HEK293 (cell line): Measurements from ENCODE around the gene ATP13A3.

ENCODE experiments used
- CTCF ChIA-PET: fragments of 350-600 bp; formaldehyde crosslinking; extraction: SDS; loops from one replicate; lab custom pipeline; 2021; ENCODE audit warnings: antibody characterized with exemption; lab: Yijun Ruan, JAX
- POLR2A ChIA-PET: fragments of 300-600 bp; formaldehyde crosslinking; extraction: SDS; loops from one replicate; lab custom pipeline; 2020; ENCODE audit warnings: antibody characterized with exemption, inconsistent platforms; lab: Yijun Ruan, JAX
- H3K27ac ChIP-seq: fragments of 200-500 bp; sonication (Bioruptor generic); 2 replicates; pipeline ENCODE4 v1.5.1; 2014; ENCODE audit warnings: low read depth, low read length, control low read depth, inconsistent platforms; ENCODE audit errors: extremely low read depth
- H3K36me3 ChIP-seq, 2 experiments: fragments of 200-500 bp in 1 of 2; sonication (Bioruptor generic) in 1 of 2; 1 replicate in 1 of 2; 2 replicates in 1 of 2; pipeline ENCODE4 v1.5.1; 2014 to 2017; ENCODE audit warnings: inconsistent platforms in 2 of 2, low read length in 2 of 2; ENCODE audit not compliant: control insufficient read depth in 2 of 2, insufficient read depth in 1 of 2
- H3K4me1 ChIP-seq: fragments of 200-500 bp; sonication (Bioruptor generic); 2 replicates; pipeline ENCODE4 v1.5.1; 2014; ENCODE audit warnings: mild to moderate bottlenecking, low read length, inconsistent platforms; ENCODE audit not compliant: control insufficient read depth, insufficient read depth
- H3K4me3 ChIP-seq: 2 replicates; pipeline ENCODE4 v1.5.1; 2011; ENCODE audit warnings: low read depth, mild to moderate bottlenecking, control low read depth, low read length, moderate library complexity
- H3K9me3 ChIP-seq: fragments of 200-500 bp; sonication (Bioruptor generic); 2 replicates; pipeline ENCODE4 v1.5.1; 2014; ENCODE audit warnings: low read depth, low read length, inconsistent platforms; ENCODE audit not compliant: control insufficient read depth, insufficient read depth
- GLI4 ChIP-seq: fragments of 450-650 bp; formaldehyde crosslinking; IDR thresholded peaks from 2 replicates; pipeline ENCODE4 v1.5.1; 2016; ENCODE audit warnings: missing biosample characterization, missing genetic modification characterization
- MEIS1 ChIP-seq: sonication (generic); formaldehyde crosslinking; IDR thresholded peaks from 2 replicates; pipeline ENCODE4 v1.8.1; 2022; ENCODE audit warnings: missing genetic modification reagents, mild to moderate bottlenecking, borderline replicate concordance
- OSR2 ChIP-seq: fragments of 450-650 bp; formaldehyde crosslinking; IDR thresholded peaks from 2 replicates; pipeline ENCODE4 v1.5.1; 2016; ENCODE audit warnings: missing biosample characterization, missing genetic modification characterization
- SALL2 ChIP-seq: fragments of 450-650 bp; formaldehyde crosslinking; IDR thresholded peaks from 2 replicates; pipeline ENCODE4 v1.5.0; 2017; ENCODE audit warnings: missing biosample characterization, mild to moderate bottlenecking, missing genetic modification characterization, borderline replicate concordance
- SP2 ChIP-seq: fragments of 450-650 bp; formaldehyde crosslinking; IDR thresholded peaks from 2 replicates; pipeline ENCODE4 v1.5.1; 2016; ENCODE audit warnings: missing biosample characterization, missing genetic modification characterization
- YY1 ChIP-seq: fragments of 450-650 bp; formaldehyde crosslinking; IDR thresholded peaks from 2 replicates; pipeline ENCODE4 v1.5.1; 2018; ENCODE audit warnings: missing biosample characterization, missing genetic modification characterization
- ZBTB1 ChIP-seq: fragments of 450-650 bp; formaldehyde crosslinking; IDR thresholded peaks from 2 replicates; pipeline ENCODE4 v1.5.1; 2016; ENCODE audit warnings: missing biosample characterization, missing genetic modification characterization
- ZBTB10 ChIP-seq: fragments of 450-650 bp; formaldehyde crosslinking; IDR thresholded peaks from 2 replicates; pipeline ENCODE4 v1.5.1; 2016; ENCODE audit warnings: missing biosample characterization, missing genetic modification characterization
- ZBTB11 ChIP-seq: fragments of 450-650 bp; formaldehyde crosslinking; conservative IDR thresholded peaks from 2 replicates; pipeline ENCODE4 v1.5.1; 2016; ENCODE audit warnings: low read depth, missing biosample characterization, missing genetic modification characterization
- ZBTB44 ChIP-seq: fragments of 450-650 bp; IDR thresholded peaks from 2 replicates; pipeline ENCODE4 v1.5.1; 2018; ENCODE audit warnings: missing biosample characterization, mild to moderate bottlenecking, missing genetic modification characterization
- ZFP41 ChIP-seq: fragments of 450-650 bp; formaldehyde crosslinking; IDR thresholded peaks from 2 replicates; pipeline ENCODE4 v1.5.1; 2016; ENCODE audit warnings: missing biosample characterization, missing genetic modification characterization, borderline replicate concordance
- ZNF138 ChIP-seq: fragments of 450-650 bp; formaldehyde crosslinking; IDR thresholded peaks from 2 replicates; pipeline ENCODE4 v1.5.1; 2016; ENCODE audit warnings: missing biosample characterization, missing genetic modification characterization, borderline replicate concordance
- ZNF146 ChIP-seq: fragments of 450-650 bp; formaldehyde crosslinking; IDR thresholded peaks from 2 replicates; pipeline ENCODE4 v1.5.1; 2016; ENCODE audit warnings: missing biosample characterization, missing genetic modification characterization
- ZNF155 ChIP-seq: fragments of 450-650 bp; formaldehyde crosslinking; IDR thresholded peaks from 2 replicates; pipeline ENCODE4 v1.5.1; 2016; ENCODE audit warnings: missing biosample characterization, missing genetic modification characterization
- ZNF174 ChIP-seq: fragments of 450-650 bp; formaldehyde crosslinking; IDR thresholded peaks from 2 replicates; pipeline ENCODE4 v1.5.0; 2017; ENCODE audit warnings: missing biosample characterization, mild to moderate bottlenecking, missing genetic modification characterization
- ZNF211 ChIP-seq: fragments of 450-650 bp; formaldehyde crosslinking; IDR thresholded peaks from 2 replicates; pipeline ENCODE4 v1.5.1; 2016; ENCODE audit warnings: low read depth, missing biosample characterization, missing genetic modification characterization
- ZNF292 ChIP-seq: fragments of 450-650 bp; formaldehyde crosslinking; IDR thresholded peaks from 2 replicates; pipeline ENCODE4 v1.5.1; 2016; ENCODE audit warnings: low read depth, missing biosample characterization, missing genetic modification characterization, borderline replicate concordance
- ZNF335 ChIP-seq: fragments of 450-650 bp; formaldehyde crosslinking; conservative IDR thresholded peaks from 2 replicates; pipeline ENCODE4 v1.5.1; 2016; ENCODE audit warnings: missing biosample characterization, missing genetic modification characterization
- ZNF394 ChIP-seq: fragments of 450-650 bp; formaldehyde crosslinking; IDR thresholded peaks from 2 replicates; pipeline ENCODE4 v1.5.1; 2016; ENCODE audit warnings: missing biosample characterization, missing genetic modification characterization, mild to moderate bottlenecking, moderate library complexity, borderline replicate concordance
- ZNF555 ChIP-seq: fragments of 450-650 bp; formaldehyde crosslinking; conservative IDR thresholded peaks from 2 replicates; pipeline ENCODE4 v1.5.1; 2017; ENCODE audit warnings: missing biosample characterization, mild to moderate bottlenecking, missing genetic modification characterization, inconsistent platforms
- ZNF558 ChIP-seq: fragments of 450-650 bp; formaldehyde crosslinking; IDR thresholded peaks from 2 replicates; pipeline ENCODE4 v1.5.1; 2016; ENCODE audit warnings: missing biosample characterization, missing genetic modification characterization
- ZNF585B ChIP-seq: fragments of 450-650 bp; formaldehyde crosslinking; IDR thresholded peaks from 2 replicates; pipeline ENCODE4 v1.5.1; 2016; ENCODE audit warnings: missing biosample characterization, missing genetic modification characterization
- ZNF623 ChIP-seq: fragments of 450-650 bp; formaldehyde crosslinking; IDR thresholded peaks from 2 replicates; pipeline ENCODE4 v1.5.1; 2016; ENCODE audit warnings: missing biosample characterization, missing genetic modification characterization
- ZNF639 ChIP-seq: fragments of 450-650 bp; formaldehyde crosslinking; IDR thresholded peaks from 2 replicates; pipeline ENCODE4 v1.5.1; 2016; ENCODE audit warnings: missing biosample characterization, missing genetic modification characterization
- ZNF776 ChIP-seq: fragments of 450-650 bp; formaldehyde crosslinking; IDR thresholded peaks from 2 replicates; pipeline ENCODE4 v1.5.0; 2017; ENCODE audit warnings: missing biosample characterization, missing genetic modification characterization, borderline replicate concordance
- ZSCAN16 ChIP-seq: fragments of 450-650 bp; formaldehyde crosslinking; IDR thresholded peaks from 2 replicates; pipeline ENCODE4 v1.5.1; 2016; ENCODE audit warnings: missing biosample characterization, missing genetic modification characterization

ATP13A3 gene

GRCh38 chr3:194387926-194388418, 98.8 kb downstream of the ATP13A3 start:
- no peak overlapping the region for H3K4me3 ChIP-seq
- no peak overlapping the region for H3K27ac ChIP-seq
- CTCF ChIA-PET: interaction anchor here (0.6 kb wide), 1 partner anchor 19 kb away, joined by 5 read pairs; no protein-coding TSS in a partner anchor
- no peak for TF ChIP-seq ZBTB10
- no peak for TF ChIP-seq ZNF558 (tag by site-specific recombination)
- no peak for TF ChIP-seq ZNF394 (tag by site-specific recombination)
- no peak for TF ChIP-seq ZNF585B
- no peak for TF ChIP-seq SALL2 (tag by site-specific recombination)
- no peak for TF ChIP-seq ZSCAN16
- no peak for TF ChIP-seq ZNF335 (tag by site-specific recombination)
- no peak for TF ChIP-seq ZNF155 (tag by site-specific recombination)
- TF ChIP-seq ZBTB1: no peak
- no peak for TF ChIP-seq GLI4 (tag by site-specific recombination)
- TF ChIP-seq YY1: no peak
- TF ChIP-seq ZBTB44 (tag by site-specific recombination): no peak
- no peak for TF ChIP-seq ZNF623 (tag by site-specific recombination)
- no peak for TF ChIP-seq ZNF146 (tag by site-specific recombination)
- no peak for TF ChIP-seq ZFP41
- TF ChIP-seq ZNF292 (tag by site-specific recombination): no peak
- no peak for TF ChIP-seq ZNF174
- TF ChIP-seq ZNF776 (tag by site-specific recombination): no peak
- POLR2A ChIA-PET: no interaction called here
- H3K4me1 ChIP-seq: no peaks in the 10 kb centered on the region
- H3K9me3 ChIP-seq: no peaks in the 10 kb centered on the region
- no peaks in the 10 kb centered on the region for H3K36me3 ChIP-seq

- no peaks in the 10 kb centered on the region for H3K36me3 ChIP-seq
- H3K4me1 ChIP-seq: no peaks in the 10 kb centered on the region
- POLR2A ChIA-PET: no interaction called here
- H3K4me3 ChIP-seq: no peak overlapping the region
- no peak overlapping the region for H3K27ac ChIP-seq
- no peaks in the 10 kb centered on the region for H3K9me3 ChIP-seq
- CTCF ChIA-PET: interaction anchor here (1.5 kb wide), 1 partner anchor 17 kb away, joined by 4 read pairs; no protein-coding TSS in a partner anchor
- no peak for TF ChIP-seq ZNF292 (tag by site-specific recombination)
- TF ChIP-seq SALL2 (tag by site-specific recombination): no peak
- no peak for TF ChIP-seq ZBTB11
- no peak for TF ChIP-seq ZNF211 (tag by site-specific recombination)
- no peak for TF ChIP-seq OSR2 (tag by site-specific recombination)
- no peak for TF ChIP-seq ZNF639
- no peak for TF ChIP-seq MEIS1 (CRISPR knock-in tag)
- TF ChIP-seq ZNF138 (tag by site-specific recombination): no peak
- no peak for TF ChIP-seq SP2 (tag by site-specific recombination)
- TF ChIP-seq ZNF555 (tag by site-specific recombination): no peak
Observed at GRCh38 chr3:194387276-194387675, 99.5 kb downstream of the ATP13A3 start.
